Mesendoderm (in vitro differentiated cells): ENCODE data around the gene NUF2.
"Not testable (repeated sequence)": the region's sequence is repeated elsewhere in the genome, so short reads cannot be mapped to it uniquely, and the experiment has no call there.

ENCODE experiments used
- DNase-seq: peaks from one replicate; pipeline ENCODE4 v3.0.0; 2013
- H2AK5ac ChIP-seq: 2 replicates; pipeline ENCODE4 v1.6.1; 2013; ENCODE audit warnings: low read length, inconsistent platforms
- H2BK120ac ChIP-seq: 2 replicates; pipeline ENCODE4 v1.6.1; 2013; ENCODE audit warnings: low read depth, mild to moderate bottlenecking, low read length, moderate library complexity, mixed read lengths
- H2BK15ac ChIP-seq: replicated peaks from 2 replicates; pipeline ENCODE4 v1.6.1; 2013; ENCODE audit warnings: low read depth, mild to moderate bottlenecking, moderate library complexity
- H2BK5ac ChIP-seq: 2 replicates; pipeline ENCODE4 v1.6.1; 2013; ENCODE audit warnings: low read length, inconsistent platforms
- H3K18ac ChIP-seq: 2 replicates; pipeline ENCODE4 v1.6.1; 2013; ENCODE audit warnings: mild to moderate bottlenecking, low read length, mixed read lengths
- H3K23ac ChIP-seq: one replicate; pipeline ENCODE4 v1.6.1; 2013; ENCODE audit warnings: low read length
- H3K27ac ChIP-seq: 2 replicates; pipeline ENCODE4 v1.5.1; 2013; ENCODE audit warnings: low read depth, mild to moderate bottlenecking, inconsistent platforms, low read length, moderate library complexity
- H3K27me3 ChIP-seq: 2 replicates; pipeline ENCODE4 v1.6.1; 2013; ENCODE audit warnings: low read length, control low read depth, mild to moderate bottlenecking, inconsistent platforms; ENCODE audit not compliant: insufficient read depth, poor library complexity
- H3K36me3 ChIP-seq: 2 replicates; pipeline ENCODE4 v1.6.1; 2013; ENCODE audit warnings: low read length, inconsistent platforms; ENCODE audit not compliant: control insufficient read depth, insufficient read depth
- H3K4ac ChIP-seq: one replicate; pipeline ENCODE4 v1.6.1; 2013; ENCODE audit warnings: low read depth, mild to moderate bottlenecking, low read length, moderate library complexity
- H3K4me1 ChIP-seq: 2 replicates; pipeline ENCODE4 v1.6.1; 2013; ENCODE audit warnings: low read depth, low read length, inconsistent platforms; ENCODE audit not compliant: control insufficient read depth
- H3K4me2 ChIP-seq: 2 replicates; pipeline ENCODE4 v1.6.1; 2013; ENCODE audit warnings: low read length
- H3K4me3 ChIP-seq: 2 replicates; pipeline ENCODE4 v1.5.1; 2013; ENCODE audit warnings: mild to moderate bottlenecking, low read length
- H3K56ac ChIP-seq: one replicate; pipeline ENCODE4 v1.6.1; 2013; ENCODE audit warnings: low read length
- H3K79me1 ChIP-seq: 2 replicates; pipeline ENCODE4 v1.6.1; 2013; ENCODE audit warnings: low read length, inconsistent platforms
- H3K79me2 ChIP-seq: 2 replicates; pipeline ENCODE4 v1.6.1; 2013; ENCODE audit warnings: mild to moderate bottlenecking, low read length; ENCODE audit not compliant: control insufficient read depth, insufficient read depth
- H3K9ac ChIP-seq: 2 replicates; pipeline ENCODE4 v1.6.1; 2013; ENCODE audit warnings: low read length, inconsistent platforms
- H4K5ac ChIP-seq: one replicate; pipeline ENCODE4 v1.6.1; 2013; ENCODE audit warnings: low read length
- H4K8ac ChIP-seq: one replicate; pipeline ENCODE4 v1.6.1; 2013; ENCODE audit warnings: low read depth, mild to moderate bottlenecking, control low read depth, low read length, moderate library complexity
- WGBS: extraction: QIAGEN DNeasy Blood & Tissue Kit; methylation state at CpG from one replicate; pipeline ENCODE4 v1.1.7; 2013; ENCODE audit warnings: low lambda C conversion rate, missing lambda C conversion rate; ENCODE audit not compliant: insufficient coverage; ENCODE audit errors: extremely low coverage; 5-methylcytosine and 5-hydroxymethylcytosine counted together

Gene NUF2

DNA sequence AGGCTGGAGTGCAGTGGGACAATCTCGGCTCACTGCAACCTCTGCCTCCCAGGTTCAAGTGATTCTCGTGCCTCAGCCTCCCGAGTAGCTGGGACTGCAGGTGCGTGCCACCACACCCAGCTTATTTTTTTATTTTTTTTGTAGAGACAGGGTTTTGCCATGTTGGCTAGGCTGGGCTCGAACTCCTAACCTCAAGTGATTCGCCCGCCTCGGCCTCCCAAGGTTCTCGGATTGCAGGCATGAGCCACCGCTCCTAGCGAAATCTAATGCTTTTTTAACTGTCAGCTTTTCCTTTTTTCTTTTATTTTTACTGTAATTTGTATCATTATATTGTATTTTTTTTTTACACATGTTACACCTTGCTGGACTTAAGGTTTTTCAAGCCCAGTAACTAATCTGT lies 36.4 kb downstream of the NUF2 start:
- no CpG with 5 or more reads among the region's 11 CpGs for WGBS
- not testable (repeated sequence) for H3K4me2 ChIP-seq, H4K8ac ChIP-seq, H3K56ac ChIP-seq, H3K36me3 ChIP-seq, H3K4me3 ChIP-seq, H2BK120ac ChIP-seq, H3K27me3 ChIP-seq, H3K79me1 ChIP-seq, DNase-seq, H3K79me2 ChIP-seq, H2AK5ac ChIP-seq, H4K5ac ChIP-seq, H3K9ac ChIP-seq, H3K23ac ChIP-seq, H3K4me1 ChIP-seq, H3K18ac ChIP-seq, H3K4ac ChIP-seq, H2BK15ac ChIP-seq, H2BK5ac ChIP-seq, H3K27ac ChIP-seq

DNA sequence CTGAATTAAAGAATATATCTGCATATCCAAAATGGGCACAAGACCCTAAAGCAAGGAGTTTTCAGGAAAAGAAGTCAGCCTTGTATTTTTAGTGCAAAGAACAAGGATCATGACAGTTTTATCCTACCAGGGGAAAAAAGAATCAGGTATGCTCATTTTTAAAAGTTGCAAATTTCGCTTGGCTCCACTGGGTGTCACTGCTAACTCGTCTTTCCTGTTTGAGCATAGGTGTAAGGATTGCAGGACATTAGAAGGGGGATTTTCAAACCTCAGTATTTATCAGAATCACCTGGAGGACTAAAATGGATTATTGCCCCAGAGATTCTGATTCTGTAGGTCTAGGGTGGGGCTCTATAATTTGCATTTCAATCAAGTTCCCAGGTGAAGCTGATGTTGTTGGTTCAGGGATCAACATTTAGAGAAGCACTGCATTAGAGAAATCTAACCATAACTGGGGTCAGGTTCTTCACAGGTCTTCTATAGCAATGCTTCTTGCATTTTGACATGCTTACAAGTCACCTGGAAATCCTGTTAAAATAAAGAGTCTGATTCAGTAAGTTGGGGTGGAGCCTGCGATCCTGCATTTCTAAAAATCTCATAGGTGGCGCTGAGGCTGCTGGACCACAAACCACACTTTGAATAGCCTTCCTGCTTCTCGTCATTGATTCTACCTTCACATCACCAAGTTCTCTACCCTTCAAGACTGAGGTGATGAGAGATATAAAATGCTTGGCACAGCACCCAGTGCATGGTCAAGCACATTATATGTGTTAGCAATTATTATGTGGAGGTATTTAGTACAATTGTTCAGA lies 39.6 kb downstream of the NUF2 start:
- Histone ChIP-seq H3K79me1 (no peaks in the 10 kb centered on the region), H3K4me3 (no peak overlapping the region), H3K27me3 (no peaks in the 10 kb centered on the region), H3K56ac (no peak overlapping the region), H2BK15ac (no peak overlapping the region), H3K27ac (no peak overlapping the region), H3K23ac (no peak overlapping the region), H3K9ac (no peak overlapping the region), H3K18ac (no peak overlapping the region), H3K36me3 (no peaks in the 10 kb centered on the region), H2BK5ac (no peak overlapping the region), H3K4me2 (no peak overlapping the region), H3K4me1 (no peaks in the 10 kb centered on the region), H3K79me2 (no peaks in the 10 kb centered on the region), H4K5ac (no peak overlapping the region), H4K8ac (no peak overlapping the region), H2AK5ac (no peak overlapping the region), H3K4ac (no peak overlapping the region), H2BK120ac (no peak overlapping the region)
- no CpG with 5 or more reads among the region's 5 CpGs for WGBS
- peak; percentile 46 for DNase-seq

DNA sequence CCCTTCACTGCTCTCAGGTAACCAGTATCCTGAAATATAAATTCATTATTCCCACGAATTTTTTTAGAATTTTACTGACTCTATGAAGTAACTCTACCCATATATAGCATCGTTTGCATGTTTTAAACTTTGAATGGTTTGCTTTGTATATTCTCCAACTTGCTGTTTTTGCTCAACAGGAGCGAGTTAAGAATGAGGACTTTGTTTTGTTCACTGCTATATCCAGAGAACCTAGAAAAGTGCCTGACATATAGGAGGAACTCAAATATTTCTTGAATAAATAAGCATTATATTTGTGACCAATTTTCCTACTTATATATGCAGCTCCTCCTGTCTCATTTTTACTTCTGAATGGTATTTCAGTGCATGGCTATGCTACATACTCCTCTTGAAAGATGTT lies 43.4 kb downstream of the NUF2 start:
- Histone ChIP-seq H4K8ac (no peak overlapping the region), H3K79me2 (no peaks in the 10 kb centered on the region), H3K36me3 (no peaks in the 10 kb centered on the region), H3K4me2 (no peak overlapping the region), H2AK5ac (no peak overlapping the region), H3K9ac (no peak overlapping the region), H3K4me3 (no peak overlapping the region), H3K27ac (no peak overlapping the region), H4K5ac (no peak overlapping the region), H3K18ac (no peak overlapping the region), H3K27me3 (no peaks in the 10 kb centered on the region), H3K79me1 (no peaks in the 10 kb centered on the region), H2BK120ac (no peak overlapping the region), H3K23ac (no peak overlapping the region), H2BK15ac (no peak overlapping the region), H3K4me1 (no peaks in the 10 kb centered on the region), H2BK5ac (no peak overlapping the region), H3K4ac (no peak overlapping the region), H3K56ac (no peak overlapping the region)
- DNase-seq = no peak
- no CpG with 5 or more reads among the region's 3 CpGs for WGBS

- no peak overlapping the region for H3K4me3 ChIP-seq
- H2BK120ac ChIP-seq = no peak overlapping the region
- H3K56ac ChIP-seq = no peak overlapping the region
- H2AK5ac ChIP-seq = no peak overlapping the region
- H3K36me3 ChIP-seq = no peaks in the 10 kb centered on the region
- no peak overlapping the region for H3K9ac ChIP-seq
- H3K27me3 ChIP-seq = no peaks in the 10 kb centered on the region
- H2BK5ac ChIP-seq = no peak overlapping the region
- no CpG with 5 or more reads among the region's 4 CpGs for WGBS
- H3K23ac ChIP-seq = no peak overlapping the region
- no peak overlapping the region for H4K5ac ChIP-seq
- H3K79me2 ChIP-seq = no peaks in the 10 kb centered on the region
- H3K18ac ChIP-seq = no peak overlapping the region
- no peak overlapping the region for H4K8ac ChIP-seq
- no peak overlapping the region for H3K4me2 ChIP-seq
- no peaks in the 10 kb centered on the region for H3K4me1 ChIP-seq
- no peak for DNase-seq
- H3K27ac ChIP-seq = no peak overlapping the region
- no peak overlapping the region for H3K4ac ChIP-seq
- no peaks in the 10 kb centered on the region for H3K79me1 ChIP-seq
- H2BK15ac ChIP-seq = no peak overlapping the region
Observed at GRCh38 chr1:163366555-163366954, 44.8 kb downstream of the NUF2 start.

- H2BK15ac ChIP-seq = no peak overlapping the region
Observed at GRCh38 chr1:163367721-163368120, 46.0 kb downstream of the NUF2 start.

GRCh38 chr1:163372576-163372975 lies 50.8 kb downstream of the NUF2 start:
- Histone ChIP-seq H3K4ac (no peak overlapping the region), H3K4me2 (no peak overlapping the region), H3K18ac (no peak overlapping the region), H3K4me1 (no peaks in the 10 kb centered on the region), H2BK15ac (no peak overlapping the region), H4K8ac (no peak overlapping the region), H2BK120ac (no peak overlapping the region), H3K27ac (no peak overlapping the region), H3K4me3 (no peak overlapping the region), H2AK5ac (no peak overlapping the region), H2BK5ac (no peak overlapping the region), H3K9ac (no peak overlapping the region), H3K27me3 (no peaks in the 10 kb centered on the region), H3K23ac (no peak overlapping the region), H3K79me2 (no peaks in the 10 kb centered on the region), H3K56ac (no peak overlapping the region), H4K5ac (no peak overlapping the region), H3K79me1 (no peaks in the 10 kb centered on the region), H3K36me3 (no peaks in the 10 kb centered on the region)
- no CpG with 5 or more reads among the region's 1 CpG for WGBS
- DNase-seq = peak; percentile 60

More at GRCh38 chr1:163367721-163368120, 46.0 kb downstream of the NUF2 start:
- Histone ChIP-seq H4K8ac (no peak overlapping the region), H3K23ac (no peak overlapping the region), H3K18ac (no peak overlapping the region), H2BK120ac (no peak overlapping the region), H3K9ac (no peak overlapping the region), H4K5ac (no peak overlapping the region), H2AK5ac (no peak overlapping the region), H3K27me3 (no peaks in the 10 kb centered on the region), H2BK5ac (no peak overlapping the region), H3K56ac (no peak overlapping the region), H3K4me3 (no peak overlapping the region), H3K4me1 (no peaks in the 10 kb centered on the region), H3K4ac (no peak overlapping the region), H3K36me3 (no peaks in the 10 kb centered on the region), H3K79me1 (no peaks in the 10 kb centered on the region), H3K79me2 (no peaks in the 10 kb centered on the region), H3K4me2 (no peak overlapping the region), H3K27ac (no peak overlapping the region)
- no peak for DNase-seq
- WGBS = no CpG with 5 or more reads among the region's 4 CpGs
